SK-N-SH (cell line): ENCODE results near the gene FXYD5. TPM values are rescaled to one million over a fixed set of nuclear protein-coding genes. Genes with fewer than 3 reads are reported as not detected.

Source experiments
- CTCF ChIA-PET: fragments of 300-600, 350-600 bp; formaldehyde crosslinking; extraction: SDS; loops from one replicate; lab custom pipeline; 2021; lab: Yijun Ruan, JAX
- POLR2A ChIA-PET: fragments of 350-600 bp; sonication (Branson Sonifier 250); formaldehyde crosslinking; extraction: SDS; loops from one replicate; lab custom pipeline; 2020; ENCODE audit warnings: antibody characterized with exemption, inconsistent platforms; lab: Yijun Ruan, JAX
- DNase-seq: peaks from one replicate; pipeline ENCODE4 v3.0.0; 2012
- H2AFZ ChIP-seq: fragments of 200-600 bp; sonication (generic); 2 replicates; pipeline ENCODE4 v1.8.1; 2016; ENCODE audit warnings: antibody characterized with exemption, mild to moderate bottlenecking, low read depth
- H3F3A ChIP-seq: fragments of 200-600 bp; sonication (generic); replicated peaks from 2 replicates; pipeline ENCODE3; 2016; ENCODE audit warnings: antibody characterized with exemption, mild to moderate bottlenecking; ENCODE audit not compliant: insufficient read depth
- H3K27ac ChIP-seq, 2 experiments: fragments of 200-500 bp in 1 of 2; fragments of 200-600 bp in 1 of 2; sonication (Bioruptor generic) in 1 of 2; sonication (generic), shearing (Covaris generic) in 1 of 2; 2 replicates each; pipeline versions ENCODE4 v1.5.1 to v1.6.1; 2014 to 2016; ENCODE audit warnings: low read depth in 2 of 2, inconsistent platforms in 1 of 2, low read length in 1 of 2, mild to moderate bottlenecking in 1 of 2, mixed read lengths in 1 of 2
- H3K27me3 ChIP-seq: fragments of 200-600 bp; sonication (generic), shearing (Covaris generic); 2 replicates; pipeline ENCODE4 v1.6.1; 2016; ENCODE audit warnings: mixed run types; ENCODE audit not compliant: insufficient read depth
- H3K36me3 ChIP-seq, 2 experiments: fragments of 200-500 bp in 1 of 2; fragments of 200-600 bp in 1 of 2; sonication (Bioruptor generic) in 1 of 2; sonication (generic) in 1 of 2; replicated peaks in 1 of 2; 2 replicates each; pipeline versions ENCODE3 to v1.5.1; 2014 to 2016; ENCODE audit warnings: low read length in 1 of 2, mild to moderate bottlenecking in 1 of 2; ENCODE audit not compliant: insufficient read depth in 2 of 2, control insufficient read depth in 1 of 2
- H3K4me1 ChIP-seq, 2 experiments: fragments of 200-500 bp in 1 of 2; fragments of 200-600 bp in 1 of 2; sonication (Bioruptor generic) in 1 of 2; sonication (generic), shearing (Covaris generic) in 1 of 2; 2 replicates each; pipeline versions ENCODE4 v1.5.1 to v1.6.1; 2014 to 2016; ENCODE audit warnings: low read depth in 1 of 2, low read length in 1 of 2, mixed run types in 1 of 2; ENCODE audit not compliant: insufficient read depth in 2 of 2, control insufficient read depth in 1 of 2
- H3K4me2 ChIP-seq: fragments of 200-600 bp; sonication (generic), shearing (Covaris generic); 2 replicates; pipeline ENCODE4 v1.6.1; 2017; ENCODE audit warnings: mixed run types
- H3K4me3 ChIP-seq, 2 experiments: fragments of 200-500 bp in 1 of 2; fragments of 200-600 bp in 1 of 2; sonication (Bioruptor generic) in 1 of 2; sonication (generic), shearing (Covaris generic) in 1 of 2; 2 replicates each; pipeline versions ENCODE4 v1.5.1 to v1.8.1; 2014 to 2016; ENCODE audit warnings: low read depth in 2 of 2, inconsistent platforms in 1 of 2, low read length in 1 of 2, mild to moderate bottlenecking in 1 of 2, mixed read lengths in 1 of 2, moderate library complexity in 1 of 2
- H3K79me2 ChIP-seq: fragments of 200-600 bp; sonication (generic); 2 replicates; pipeline ENCODE4 v1.8.1; 2017; ENCODE audit warnings: mild to moderate bottlenecking; ENCODE audit not compliant: insufficient read depth
- H3K9ac ChIP-seq: fragments of 200-600 bp; sonication (generic); 2 replicates; pipeline ENCODE4 v1.6.1; 2017; ENCODE audit warnings: mixed run types
- H3K9me2 ChIP-seq: fragments of 200-600 bp; sonication (generic); 2 replicates; pipeline ENCODE4 v1.6.1; 2017; ENCODE audit warnings: mixed run types
- H3K9me3 ChIP-seq: fragments of 200-600 bp; sonication (generic); 2 replicates; pipeline ENCODE4 v1.6.1; 2017; ENCODE audit warnings: mixed run types, mild to moderate bottlenecking, moderate library complexity
- H4K20me1 ChIP-seq: fragments of 200-600 bp; sonication (generic); 2 replicates; pipeline ENCODE4 v1.6.1; 2017; ENCODE audit warnings: mild to moderate bottlenecking, mixed run types; ENCODE audit not compliant: insufficient read depth
- CHD2 ChIP-seq: fragments of 150-350 bp; IDR thresholded peaks from 2 replicates; pipeline ENCODE4 v1.6.1; 2018; ENCODE audit warnings: low read length; ENCODE audit not compliant: partially characterized antibody
- CTCF ChIP-seq: fragments of 200-600 bp; sonication (generic); IDR thresholded peaks from 2 replicates; pipeline ENCODE4 v1.6.1; 2017; ENCODE audit warnings: antibody characterized with exemption, mild to moderate bottlenecking, moderate library complexity
- ELF1 ChIP-seq: IDR thresholded peaks from 2 replicates; pipeline ENCODE4 v1.4.0; 2012
- EP300 ChIP-seq, 2 experiments: IDR thresholded peaks; 2 replicates each; pipeline versions ENCODE4 v1.4.0 to v1.6.1; 2012; ENCODE audit warnings: borderline replicate concordance in 1 of 2, low read depth in 1 of 2, low read length in 1 of 2
- FOSL2 ChIP-seq: IDR thresholded peaks from 2 replicates; pipeline ENCODE4 v1.4.0; 2012; ENCODE audit warnings: low read depth, mild to moderate bottlenecking, moderate library complexity, borderline replicate concordance
- GABPA ChIP-seq: IDR thresholded peaks from 2 replicates; pipeline ENCODE4 v1.4.0; 2012; ENCODE audit warnings: low read depth, mild to moderate bottlenecking
- MEF2A ChIP-seq: IDR thresholded peaks from 2 replicates; pipeline ENCODE4 v1.4.0; 2012; ENCODE audit warnings: low read depth, borderline replicate concordance
- PBX3 ChIP-seq: IDR thresholded peaks from 2 replicates; pipeline ENCODE4; 2012
- POLR2AphosphoS5 ChIP-seq: IDR thresholded peaks from 2 replicates; pipeline ENCODE4 v1.6.1; 2012; ENCODE audit warnings: low read depth, low read length
- SIN3A ChIP-seq: IDR thresholded peaks from 2 replicates; pipeline ENCODE4 v1.6.1; 2012; ENCODE audit warnings: low read depth, mild to moderate bottlenecking, low read length, moderate library complexity, borderline replicate concordance
- TCF12 ChIP-seq: IDR thresholded peaks from 2 replicates; pipeline ENCODE4 v1.4.0; 2012
- USF1 ChIP-seq: IDR thresholded peaks from 2 replicates; pipeline ENCODE4 v1.4.0; 2012; ENCODE audit warnings: low read depth, borderline replicate concordance
- YY1 ChIP-seq: IDR thresholded peaks from 2 replicates; pipeline ENCODE4 v1.4.0; 2012; ENCODE audit warnings: low read depth, mild to moderate bottlenecking
- ZBTB33 ChIP-seq: IDR thresholded peaks from 2 replicates; pipeline ENCODE4 v1.4.0; 2012; ENCODE audit warnings: low read depth, borderline replicate concordance
- WGBS: methylation state at CpG from one replicate; pipeline ENCODE4 v1.1.6; 2017; ENCODE audit warnings: low lambda C conversion rate; 5-methylcytosine and 5-hydroxymethylcytosine counted together
- polyA plus RNA-seq, 3 experiments: library from polyadenylated mRNA; depleted of rRNA; stranded (reverse); fragments of >200 nt; gene quantifications; 2 replicates each; pipeline ENCODE4 v1.2.3, GENCODE V29; 2012

FXYD5 gene
- polyA plus RNA-seq, 1 of the 3 experiments (the other 2 are of a cell fraction), result 195 TPM

GRCh38 chr19:35126624-35126959 lies 27.9 kb upstream of the FXYD5 start:
- no peak for DNase-seq
- Histone ChIP-seq H3K9me2 (no peaks in the 10 kb centered on the region), H3K9me3 (no peaks in the 10 kb centered on the region), H3K27ac (no peak overlapping the region), H3K27me3 (no peaks in the 10 kb centered on the region; the same call in 1 of the 2 replicates), H3K4me2 (no peak overlapping the region), H2AFZ (no peak overlapping the region), H3K9ac (no peak overlapping the region), H3K79me2 (no peaks in the 10 kb centered on the region), H3F3A (no peaks in the 10 kb centered on the region), H3K4me1 (peaks cover 0 to 8% of the 10 kb centered on the region in 2 experiments; a peak in 1 of 4 replicates), H4K20me1 (no peaks in the 10 kb centered on the region), H3K36me3 (no peaks in the 10 kb centered on the region), H3K4me3 (no peak overlapping the region)
- WGBS, result 80% methylated on average over 15 of the region's 20 CpGs
- TF ChIP-seq YY1 (no peak), FOSL2 (no peak)
- CTCF ChIA-PET, result interaction anchor here (4.6 to 7.5 kb wide), 3 partner anchors 10 to 59 kb away, joined by 18 to 60 read pairs (median 35); partner anchors contain the start of genes FXYD1, FXYD3 and LGI4
- POLR2A ChIA-PET, result no interaction called here

- ChIA-PET POLR2A (no interaction called here), CTCF (interaction anchor here (0.7 to 7.5 kb wide), 6 partner anchors 9 to 83 kb away, joined by 3 to 60 read pairs (median 14); partner anchors contain the start of genes FXYD1, FXYD3 and LGI4)
- Histone ChIP-seq H3K36me3 (no peaks in the 10 kb centered on the region), H4K20me1 (no peaks in the 10 kb centered on the region), H3K4me3 (no peak overlapping the region), H3K79me2 (no peaks in the 10 kb centered on the region), H3K27me3 (no peaks in the 10 kb centered on the region; the same call in 1 of the 2 replicates), H3K4me2 (no peak overlapping the region), H3K4me1 (peaks cover 0 to 8% of the 10 kb centered on the region in 2 experiments; a peak in 1 of 4 replicates), H3K27ac (no peak overlapping the region), H3K9ac (no peak overlapping the region), H3K9me3 (no peaks in the 10 kb centered on the region), H3K9me2 (no peaks in the 10 kb centered on the region), H2AFZ (no peak overlapping the region), H3F3A (no peaks in the 10 kb centered on the region)
- no peak for DNase-seq
- no peak for TF ChIP-seq TCF12
- TF ChIP-seq EP300 (IDR thresholded peaks at IDR 0.05; ENCODE audit: borderline replicate concordance in 1 of 2, low read depth in 1 of 2, low read length in 1 of 2), result no peak
- 75% methylated on average over 6 of the region's 7 CpGs for WGBS
Observed at GRCh38 chr19:35127871-35128270, 26.7 kb upstream of the FXYD5 start.

GRCh38 chr19:35128398-35129057 lies 26.0 kb upstream of the FXYD5 start:
- Histone ChIP-seq H3F3A (no peaks in the 10 kb centered on the region), H3K27me3 (no peaks in the 10 kb centered on the region; the same call in 1 of the 2 replicates), H3K36me3 (no peaks in the 10 kb centered on the region), H3K27ac (no peak overlapping the region), H3K4me3 (no peak overlapping the region), H3K79me2 (no peaks in the 10 kb centered on the region), H4K20me1 (no peaks in the 10 kb centered on the region), H2AFZ (no peak overlapping the region), H3K9ac (no peak overlapping the region), H3K9me2 (no peaks in the 10 kb centered on the region), H3K4me2 (no peak overlapping the region), H3K9me3 (no peaks in the 10 kb centered on the region), H3K4me1 (peaks cover 0 to 8% of the 10 kb centered on the region in 2 experiments; a peak in 1 of 4 replicates)
- 63% methylated on average over 9 of the region's 9 CpGs for WGBS
- CTCF ChIA-PET, result interaction anchor here (1.1 to 7.5 kb wide), 5 partner anchors 8 to 84 kb away, joined by 3 to 60 read pairs (median 18); partner anchors contain the start of genes FXYD1, FXYD3 and LGI4
- no peak for DNase-seq
- POLR2A ChIA-PET, result no interaction called here
- TF ChIP-seq ZBTB33 (no peak), POLR2AphosphoS5 (no peak), CHD2 (no peak), YY1 (no peak), MEF2A (no peak), USF1 (no peak), CTCF (no peak), GABPA (no peak), SIN3A (no peak), EP300 (IDR thresholded peaks at IDR 0.05; ENCODE audit: borderline replicate concordance in 1 of 2, low read depth in 1 of 2, low read length in 1 of 2) (no peak), ELF1 (no peak), PBX3 (no peak)
